Measurements from ENCODE around the gene MOB4.
"Not testable (repeated sequence)": the region's sequence is repeated elsewhere in the genome, so short reads cannot be mapped to it uniquely, and the experiment has no call there.

The MOB4 gene

GRCh38 chr2:197539734-197540133, 23.9 kb downstream of the MOB4 start:
- Mint-ChIP-seq H3K36me3 (ENCODE audit: low read depth) (peaks cover 92% of the 10 kb centered on the region), H3K27ac (no peak overlapping the region), H3K27me3 (no peaks in the 10 kb centered on the region), H3K4me1 (ENCODE audit: low read depth) (no peaks in the 10 kb centered on the region), H3K9me3 (no peaks in the 10 kb centered on the region), H3K4me3 (no peak overlapping the region)
- intact Hi-C loops (cut with micrococcal nuclease) = loop anchor here (10.0 kb wide), 1 partner anchor 755 kb away; no protein-coding TSS in a partner anchor

GRCh38 chr2:197543206-197543605, 27.3 kb downstream of the MOB4 start:
- Mint-ChIP-seq H3K9me3 (no peaks in the 10 kb centered on the region), H3K36me3 (ENCODE audit: low read depth) (peaks cover 79% of the 10 kb centered on the region), H3K27me3 (no peaks in the 10 kb centered on the region), H3K4me1 (ENCODE audit: low read depth) (no peaks in the 10 kb centered on the region), H3K4me3 (no peak overlapping the region), H3K27ac (no peak overlapping the region)
- intact Hi-C loops (cut with micrococcal nuclease) = loop anchor here (10.0 kb wide), 1 partner anchor 758 kb away; no protein-coding TSS in a partner anchor

GRCh38 chr2:197547163-197547900, 31.5 kb downstream of the MOB4 start:
- Mint-ChIP-seq H3K9me3 (no peaks in the 10 kb centered on the region), H3K27ac (no peak overlapping the region)

GRCh38 chr2:197548582-197548981, 32.7 kb downstream of the MOB4 start:
- no peaks in the 10 kb centered on the region for H3K9me3 Mint-ChIP-seq
- no peak overlapping the region for H3K27ac Mint-ChIP-seq
- no peaks in the 10 kb centered on the region for H3K27me3 Mint-ChIP-seq
- no peak overlapping the region for H3K4me3 Mint-ChIP-seq
- no peaks in the 10 kb centered on the region for H3K4me1 Mint-ChIP-seq (ENCODE audit: low read depth)
- intact Hi-C loops (cut with micrococcal nuclease) = loop anchor here (10.0 kb wide), 1 partner anchor 764 kb away; no protein-coding TSS in a partner anchor
- peaks cover 67% of the 10 kb centered on the region for H3K36me3 Mint-ChIP-seq (ENCODE audit: low read depth)

More at GRCh38 chr2:197547163-197547900, 31.5 kb downstream of the MOB4 start:
- no peak overlapping the region for H3K4me3 Mint-ChIP-seq
- H3K36me3 Mint-ChIP-seq (ENCODE audit: low read depth) = peaks cover 67% of the 10 kb centered on the region
- H3K4me1 Mint-ChIP-seq (ENCODE audit: low read depth) = no peaks in the 10 kb centered on the region
- intact Hi-C loops (cut with micrococcal nuclease) = loop anchor here (10.0 kb wide), 1 partner anchor 763 kb away; no protein-coding TSS in a partner anchor
- no peaks in the 10 kb centered on the region for H3K27me3 Mint-ChIP-seq

- peaks cover 69% of the 10 kb centered on the region for H3K36me3 Mint-ChIP-seq (ENCODE audit: low read depth)
- H3K4me1 Mint-ChIP-seq (ENCODE audit: low read depth); H3K27me3 Mint-ChIP-seq; H3K27ac Mint-ChIP-seq; intact Hi-C loops (cut with micrococcal nuclease); H3K9me3 Mint-ChIP-seq; H3K4me3 Mint-ChIP-seq: not testable (repeated sequence)
Observed at GRCh38 chr2:197551260-197551659, 35.4 kb downstream of the MOB4 start.

GRCh38 chr2:197555467-197555866, 39.6 kb downstream of the MOB4 start:
- intact Hi-C loops (cut with micrococcal nuclease) = no loop called here

GRCh38 chr2:197556456-197556855, 40.6 kb downstream of the MOB4 start:
- no peaks in the 10 kb centered on the region for H3K9me3 Mint-ChIP-seq
- H3K4me1 Mint-ChIP-seq (ENCODE audit: low read depth) = no peaks in the 10 kb centered on the region
- no peak overlapping the region for H3K27ac Mint-ChIP-seq
- no peaks in the 10 kb centered on the region for H3K27me3 Mint-ChIP-seq
- H3K4me3 Mint-ChIP-seq = no peak overlapping the region
- H3K36me3 Mint-ChIP-seq (ENCODE audit: low read depth) = peaks cover 67% of the 10 kb centered on the region
- intact Hi-C loops (cut with micrococcal nuclease) = no loop called here

More at GRCh38 chr2:197555467-197555866, 39.6 kb downstream of the MOB4 start:
- no peaks in the 10 kb centered on the region for H3K27me3 Mint-ChIP-seq
- no peak overlapping the region for H3K4me3 Mint-ChIP-seq
- H3K27ac Mint-ChIP-seq = no peak overlapping the region
- H3K9me3 Mint-ChIP-seq = no peaks in the 10 kb centered on the region
- no peaks in the 10 kb centered on the region for H3K4me1 Mint-ChIP-seq (ENCODE audit: low read depth)
- H3K36me3 Mint-ChIP-seq (ENCODE audit: low read depth) = peaks cover 61% of the 10 kb centered on the region

GRCh38 chr2:197558393-197558792, 42.5 kb downstream of the MOB4 start:
- no peaks in the 10 kb centered on the region for H3K9me3 Mint-ChIP-seq
- H3K36me3 Mint-ChIP-seq (ENCODE audit: low read depth) = peaks cover 68% of the 10 kb centered on the region
- intact Hi-C loops (cut with micrococcal nuclease) = no loop called here
- no peaks in the 10 kb centered on the region for H3K4me1 Mint-ChIP-seq (ENCODE audit: low read depth)
- no peak overlapping the region for H3K4me3 Mint-ChIP-seq
- H3K27me3 Mint-ChIP-seq = no peaks in the 10 kb centered on the region
- no peak overlapping the region for H3K27ac Mint-ChIP-seq

- no peak overlapping the region for H3K4me3 Mint-ChIP-seq
- no peaks in the 10 kb centered on the region for H3K4me1 Mint-ChIP-seq (ENCODE audit: low read depth)
- intact Hi-C loops (cut with micrococcal nuclease) = no loop called here
- no peaks in the 10 kb centered on the region for H3K27me3 Mint-ChIP-seq
- peaks cover 56% of the 10 kb centered on the region for H3K36me3 Mint-ChIP-seq (ENCODE audit: low read depth)
- H3K27ac Mint-ChIP-seq = no peak overlapping the region
- no peaks in the 10 kb centered on the region for H3K9me3 Mint-ChIP-seq
Observed at GRCh38 chr2:197559681-197560080, 43.8 kb downstream of the MOB4 start.

GRCh38 chr2:197560146-197560665, 44.3 kb downstream of the MOB4 start:
- Mint-ChIP-seq H3K36me3 (ENCODE audit: low read depth) (peaks cover 51% of the 10 kb centered on the region), H3K9me3 (no peaks in the 10 kb centered on the region), H3K27me3 (no peaks in the 10 kb centered on the region), H3K27ac (no peak overlapping the region), H3K4me1 (ENCODE audit: low read depth) (no peaks in the 10 kb centered on the region), H3K4me3 (no peak overlapping the region)
- intact Hi-C loops (cut with micrococcal nuclease) = no loop called here

GRCh38 chr2:197571627-197572271, 55.9 kb downstream of the MOB4 start:
- no peaks in the 10 kb centered on the region for H3K27me3 Mint-ChIP-seq
- H3K27ac Mint-ChIP-seq = no peak overlapping the region
- H3K4me3 Mint-ChIP-seq = no peak overlapping the region
- peaks cover 33% of the 10 kb centered on the region for H3K9me3 Mint-ChIP-seq
- intact Hi-C loops (cut with micrococcal nuclease) = no loop called here
- H3K36me3 Mint-ChIP-seq (ENCODE audit: low read depth) = peaks cover 36% of the 10 kb centered on the region
- H3K4me1 Mint-ChIP-seq (ENCODE audit: low read depth) = no peaks in the 10 kb centered on the region

GRCh38 chr2:197573608-197574007, 57.7 kb downstream of the MOB4 start:
- no peaks in the 10 kb centered on the region for H3K27me3 Mint-ChIP-seq
- intact Hi-C loops (cut with micrococcal nuclease) = no loop called here
- peaks cover 33% of the 10 kb centered on the region for H3K9me3 Mint-ChIP-seq
- no peak overlapping the region for H3K27ac Mint-ChIP-seq
- H3K4me1 Mint-ChIP-seq (ENCODE audit: low read depth) = no peaks in the 10 kb centered on the region
- peaks cover 22% of the 10 kb centered on the region for H3K36me3 Mint-ChIP-seq (ENCODE audit: low read depth)
- H3K4me3 Mint-ChIP-seq = no peak overlapping the region

GRCh38 chr2:197575987-197576386, 60.1 kb downstream of the MOB4 start:
- H3K9me3 Mint-ChIP-seq = peaks cover 33% of the 10 kb centered on the region

GRCh38 chr2:197576631-197577030, 60.8 kb downstream of the MOB4 start:
- Mint-ChIP-seq H3K27ac (no peak overlapping the region), H3K27me3 (no peaks in the 10 kb centered on the region), H3K4me1 (ENCODE audit: low read depth) (no peaks in the 10 kb centered on the region), H3K4me3 (no peak overlapping the region), H3K36me3 (ENCODE audit: low read depth) (peaks cover 18% of the 10 kb centered on the region), H3K9me3 (peaks cover 32% of the 10 kb centered on the region)
- intact Hi-C loops (cut with micrococcal nuclease) = no loop called here

More at GRCh38 chr2:197575987-197576386, 60.1 kb downstream of the MOB4 start:
- intact Hi-C loops (cut with micrococcal nuclease) = no loop called here
- no peak overlapping the region for H3K4me3 Mint-ChIP-seq
- no peaks in the 10 kb centered on the region for H3K4me1 Mint-ChIP-seq (ENCODE audit: low read depth)
- H3K36me3 Mint-ChIP-seq (ENCODE audit: low read depth) = peaks cover 18% of the 10 kb centered on the region
- no peaks in the 10 kb centered on the region for H3K27me3 Mint-ChIP-seq
- no peak overlapping the region for H3K27ac Mint-ChIP-seq

All from dendritic cell treated with granulocyte-macrophage colony-stimulating factor and Interleukin-4, amounts not matched to agents 40 ng/mL and 50 ng/mL, for 4 days (primary cell).